OCI-M2 (cell line): ENCODE results near the gene CHD2.

Experiments used
- DNase-seq: peaks from one replicate; lab custom pipeline; 2025; ENCODE audit not compliant: unreplicated experiment; lab: John Stamatoyannopoulos, UW

Gene CHD2

GRCh38 chr15:92954578-92954977, 54.5 kb downstream of the CHD2 start:
- DNase-seq: no peak

GRCh38 chr15:92955706-92956105, 55.6 kb downstream of the CHD2 start:
- no peak for DNase-seq

DNA sequence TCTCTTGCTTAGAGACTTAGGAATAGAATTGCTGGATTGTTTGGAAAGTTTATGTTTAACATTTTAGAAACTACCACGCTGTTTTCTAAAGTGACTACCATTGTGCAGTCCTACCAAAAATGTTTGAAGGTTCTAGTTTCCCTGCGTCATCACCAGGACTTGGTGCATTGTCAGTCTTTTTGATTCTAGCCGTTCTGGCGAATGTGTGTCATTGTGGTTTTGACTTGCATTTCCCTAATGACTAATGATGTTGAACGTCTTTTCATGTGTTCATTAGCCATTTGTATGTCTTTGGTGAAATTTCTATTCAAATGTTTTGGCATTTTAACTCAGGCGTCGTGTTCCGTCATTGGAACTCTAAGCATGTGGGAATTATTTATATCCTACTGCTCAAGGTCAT, 58.0 kb downstream of the CHD2 start:
- DNase-seq: no peak

GRCh38 chr15:92959219-92959618, 59.1 kb downstream of the CHD2 start:
- no peak for DNase-seq

- no peak for DNase-seq
These were observed 61.0 kb downstream of the CHD2 start for GRCh38 chr15:92960996-92961681.

DNA sequence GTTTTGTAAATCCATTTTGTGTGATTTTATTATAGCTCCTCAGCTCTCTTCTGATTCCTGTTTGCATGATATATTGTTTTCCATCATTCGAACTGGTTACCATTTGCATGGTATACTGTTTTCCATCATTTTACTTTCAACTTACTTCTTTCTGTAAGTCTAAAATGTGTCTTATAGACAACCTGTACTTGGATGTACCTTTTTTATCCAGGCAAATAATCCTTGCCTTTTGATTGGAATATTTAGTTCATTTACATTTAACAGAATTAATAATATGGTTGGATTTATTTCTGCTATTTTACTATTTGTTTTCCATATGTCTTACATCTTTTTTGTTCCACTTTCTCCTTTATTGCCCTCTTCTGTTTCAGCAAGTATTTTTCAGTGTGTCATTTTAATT, 62.8 kb downstream of the CHD2 start:
- no peak for DNase-seq

DNA sequence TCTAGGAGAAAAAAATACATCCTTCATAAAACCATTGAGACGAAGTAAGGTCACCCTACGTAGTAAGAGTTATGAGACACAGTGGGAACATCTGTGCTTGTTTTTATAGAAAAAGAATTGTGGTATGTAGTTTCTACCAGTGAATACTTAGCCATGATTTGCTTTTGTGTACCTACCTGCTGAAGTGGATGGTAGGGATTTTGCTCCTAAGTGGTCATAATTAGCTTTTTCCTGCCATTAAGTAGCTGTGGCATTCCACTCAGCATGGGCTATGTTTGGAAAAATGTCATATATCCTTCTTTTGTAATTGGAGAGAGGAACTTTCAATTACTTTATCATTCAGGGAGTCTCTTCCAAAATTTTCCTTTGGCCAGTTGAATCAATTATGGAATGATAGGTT, 63.7 kb downstream of the CHD2 start:
- no peak for DNase-seq

DNA sequence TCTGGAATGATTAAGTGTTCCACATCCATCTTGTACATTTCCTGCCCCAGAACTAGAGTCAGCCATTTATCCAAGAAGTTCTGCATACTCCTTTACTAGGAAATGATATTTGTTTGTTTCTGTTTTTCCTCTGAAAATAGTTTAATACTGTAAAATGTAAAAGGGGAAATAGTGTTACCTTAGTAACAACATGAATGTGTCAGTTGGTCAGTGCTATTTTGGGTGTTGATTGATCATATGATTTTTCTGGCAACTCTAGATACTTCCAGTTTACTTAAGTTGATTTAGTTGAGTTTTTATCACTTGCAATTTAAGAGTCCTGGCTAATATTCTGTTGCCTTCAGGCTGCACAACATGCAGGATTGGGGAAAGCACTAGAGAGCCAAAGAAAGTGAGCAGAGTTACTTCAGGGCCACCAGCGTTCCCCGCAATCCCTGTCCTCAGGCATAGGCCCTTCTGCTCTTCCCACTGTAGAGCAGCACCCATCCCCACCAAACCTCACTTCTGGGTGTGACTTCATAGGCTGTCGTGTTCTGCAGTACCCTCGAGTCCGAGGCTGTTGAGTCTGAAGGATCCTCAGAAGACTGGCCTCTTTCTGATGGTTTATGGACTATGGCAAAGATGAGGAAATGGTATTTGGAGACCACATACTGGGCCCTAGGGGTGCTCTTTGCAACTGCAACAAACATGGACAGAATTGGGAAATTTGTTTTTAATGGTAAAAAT, 69.0 kb downstream of the CHD2 start:
- DNase-seq: no peak

DNA sequence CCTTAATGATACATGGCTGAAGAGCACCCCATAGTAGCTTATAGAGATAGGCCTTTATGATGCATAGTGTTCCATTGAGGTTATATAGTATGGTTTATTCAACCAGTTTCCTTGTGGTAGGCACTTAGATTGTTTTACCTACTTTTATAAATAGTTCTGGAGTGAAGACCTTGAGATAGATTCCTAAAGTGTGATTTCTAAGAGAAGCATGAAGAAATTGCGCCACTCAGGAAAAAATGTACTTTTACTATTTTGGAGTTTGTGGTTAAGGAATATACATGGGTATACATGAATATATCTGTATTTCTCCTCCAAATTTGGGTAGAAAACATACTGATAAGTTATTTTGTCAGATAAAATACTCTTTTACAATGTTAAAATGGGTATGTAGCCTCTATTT, 70.5 kb downstream of the CHD2 start:
- DNase-seq: no peak

DNA sequence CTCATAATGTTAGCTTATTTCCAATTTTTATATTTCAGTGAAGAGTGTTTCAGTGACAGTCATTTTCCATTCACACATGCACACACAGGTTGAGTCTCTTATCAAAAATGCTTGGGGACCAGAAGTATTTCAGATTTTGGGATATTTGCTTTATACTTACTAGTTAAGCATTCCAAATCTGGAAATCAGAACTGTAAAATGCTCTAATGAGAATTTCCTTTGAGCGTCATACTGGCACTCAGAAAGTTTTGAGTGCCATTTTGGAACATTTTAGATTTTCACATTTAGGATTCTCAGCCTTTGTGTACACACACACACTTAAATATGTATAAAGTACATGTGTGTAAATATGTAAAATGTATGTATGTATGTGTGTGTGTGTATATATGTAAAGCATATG, 71.0 kb downstream of the CHD2 start:
- no peak for DNase-seq

DNA sequence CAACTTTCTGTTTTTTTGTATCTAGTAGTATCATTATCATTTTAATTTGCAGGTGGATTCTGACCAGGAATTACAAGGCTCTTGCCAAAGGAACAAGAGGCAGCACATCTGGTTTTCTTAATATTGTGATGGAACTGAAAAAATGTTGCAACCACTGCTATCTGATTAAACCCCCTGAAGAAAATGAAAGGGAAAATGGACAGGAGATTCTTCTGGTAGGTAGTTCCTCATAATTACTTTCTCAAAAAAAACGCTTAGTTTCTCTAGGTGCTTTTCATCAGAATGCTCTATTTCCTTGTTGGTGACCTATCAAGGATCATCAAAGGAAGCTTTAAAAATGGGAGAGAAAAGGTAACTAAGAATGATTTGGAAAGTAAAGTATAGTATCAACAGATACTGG, 71.6 kb downstream of the CHD2 start:
- no peak for DNase-seq

GRCh38 chr15:92974183-92974915, 74.2 kb downstream of the CHD2 start:
- DNase-seq: no peak

DNA sequence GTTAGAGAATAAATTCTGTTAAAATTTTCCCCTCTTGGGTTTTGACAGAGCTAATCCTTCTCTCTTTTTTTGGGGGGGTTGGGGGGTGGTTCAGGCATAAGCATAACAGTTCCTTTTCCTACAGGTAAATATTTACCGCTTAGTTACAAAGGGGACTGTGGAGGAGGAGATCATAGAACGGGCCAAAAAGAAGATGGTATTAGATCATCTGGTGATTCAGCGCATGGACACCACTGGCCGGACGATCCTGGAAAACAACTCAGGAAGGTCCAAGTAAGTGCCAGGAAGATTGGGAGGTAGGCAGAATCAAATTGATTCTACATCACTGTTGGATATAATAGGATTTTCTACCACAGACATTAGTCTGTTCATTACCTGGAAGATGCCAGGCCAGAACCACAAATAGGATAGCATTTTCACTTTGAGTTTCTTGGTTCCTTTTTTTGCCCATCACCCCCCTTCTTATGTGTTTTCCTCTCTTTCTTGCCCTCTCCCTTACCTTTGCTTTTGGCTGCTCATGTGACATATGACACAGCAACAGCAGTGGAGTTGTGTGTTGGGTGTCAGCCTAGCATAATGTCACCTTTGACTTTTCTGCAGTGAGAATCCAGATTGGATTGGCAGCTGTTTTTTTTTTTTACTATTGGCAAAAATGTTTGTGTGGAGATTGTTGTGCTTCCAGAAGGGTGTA, 79.0 kb downstream of the CHD2 start:
- no peak for DNase-seq

GRCh38 chr15:92981333-92981732, 81.2 kb downstream of the CHD2 start:
- DNase-seq: no peak

GRCh38 chr15:92984161-92984560, 84.0 kb downstream of the CHD2 start:
- no peak for DNase-seq

DNA sequence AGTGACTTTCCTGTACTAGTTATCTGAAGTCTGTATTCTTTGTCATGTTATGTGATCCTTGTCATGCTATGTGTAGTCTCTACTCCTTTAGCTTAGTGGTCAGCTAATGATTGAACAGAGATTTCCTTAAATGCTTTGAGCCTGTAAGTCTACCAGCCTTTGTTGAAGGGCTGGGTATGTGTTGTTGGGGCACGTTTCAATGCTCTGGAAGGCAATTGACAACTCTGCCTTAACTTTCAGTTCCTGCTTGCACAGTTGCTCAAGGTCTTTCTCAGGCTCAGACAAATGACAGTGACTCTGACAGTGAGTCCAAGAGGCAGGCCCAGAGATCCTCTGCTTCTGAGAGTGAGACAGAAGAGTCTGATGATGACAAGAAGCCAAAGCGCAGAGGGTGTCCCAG, 89.3 kb downstream of the CHD2 start:
- DNase-seq: no peak

GRCh38 chr15:92990031-92990430, 89.9 kb downstream of the CHD2 start:
- no peak for DNase-seq

DNA sequence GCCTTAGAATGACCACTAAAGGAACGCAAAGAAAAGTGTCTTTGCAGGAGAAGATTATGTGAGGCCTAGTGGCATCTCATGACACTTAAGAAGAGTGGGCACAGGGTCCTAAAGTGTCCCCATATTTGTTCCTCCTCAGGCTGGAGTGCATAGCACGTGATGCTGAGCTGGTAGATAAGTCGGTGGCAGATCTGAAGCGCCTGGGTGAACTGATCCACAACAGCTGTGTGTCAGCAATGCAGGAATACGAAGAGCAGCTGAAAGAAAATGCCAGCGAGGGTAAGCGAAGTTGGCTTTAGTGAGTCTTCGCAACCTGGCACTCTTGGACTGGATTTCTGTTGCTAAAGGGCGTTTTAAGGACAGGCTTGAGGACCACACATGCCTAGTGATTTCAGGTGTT, 92.6 kb downstream of the CHD2 start:
- no peak for DNase-seq

- DNase-seq: no peak
These were observed 97.7 kb downstream of the CHD2 start for GRCh38 chr15:92997821-92998220.

GRCh38 chr15:93001156-93001555, 101.0 kb downstream of the CHD2 start:
- DNase-seq: no peak

GRCh38 chr15:93001881-93002280, 101.8 kb downstream of the CHD2 start:
- no peak for DNase-seq

GRCh38 chr15:93005133-93005532, 105.0 kb downstream of the CHD2 start:
- no peak for DNase-seq
